SK-N-MC (cell line): ENCODE results near the gene GPR39.

Experiments used
- EZH2 ChIP-seq: fragments of 200-600 bp; sonication (generic); IDR thresholded peaks from one replicate; pipeline ENCODE4 v1.6.1; 2017; ENCODE audit warnings: antibody characterized with exemption
- POLR2AphosphoS5 ChIP-seq: IDR thresholded peaks from 2 replicates; pipeline ENCODE4 v1.6.1; 2012; ENCODE audit warnings: mild to moderate bottlenecking, low read depth, low read length, borderline replicate concordance

- TF ChIP-seq EZH2 (no peak), POLR2AphosphoS5 (no peak)
These were observed 4.6 kb upstream of the GPR39 start for GRCh38 chr2:132412021-132412420.
